K562 (cell line): ENCODE results near the gene GPR176. TPM values are rescaled to one million over a fixed set of nuclear protein-coding genes. Genes with fewer than 3 reads are reported as not detected.

Source experiments
- CBFA2T2 ChIP-seq: fragments of 450-650 bp; conservative IDR thresholded peaks from 2 replicates; pipeline ENCODE4 v1.6.1; 2017; ENCODE audit warnings: mild to moderate bottlenecking
- CEBPG ChIP-seq, 3 experiments: fragments of 200-800 bp in 1 of 3; sonication (Bioruptor generic) in 1 of 3; sonication (generic) in 1 of 3; formaldehyde crosslinking in 1 of 3; IDR thresholded peaks in 2 of 3; conservative IDR thresholded peaks in 1 of 3; 2 replicates each; pipeline versions ENCODE4 v1.6.1 to v1.8.0; 2016 to 2022; ENCODE audit warnings: missing compliant biosample characterization in 2 of 3, missing genetic modification characterization in 2 of 3, mild to moderate bottlenecking in 1 of 3, missing genetic modification reagents in 1 of 3
- CSDE1 ChIP-seq, 2 experiments: fragments of 450-650 bp; IDR thresholded peaks; 2 replicates each; pipeline ENCODE4 v1.6.1; 2016; ENCODE audit warnings: mild to moderate bottlenecking in 1 of 2
- DNMT1 ChIP-seq: fragments of 450-650 bp; IDR thresholded peaks from 2 replicates; pipeline ENCODE4 v1.6.1; 2016; ENCODE audit warnings: antibody characterized with exemption, mild to moderate bottlenecking
- FOS ChIP-seq: IDR thresholded peaks from 3 replicates; pipeline ENCODE4 v1.6.1; 2011; ENCODE audit not compliant: insufficient read length; ENCODE audit errors: extremely low read depth
- HDAC1 ChIP-seq, 2 experiments: fragments of 450-650 bp; IDR thresholded peaks; 2 replicates each; pipeline ENCODE4 v1.6.1; 2016 to 2017; ENCODE audit warnings: inconsistent platforms in 1 of 2, mild to moderate bottlenecking in 1 of 2, moderate library complexity in 1 of 2
- PHF8 ChIP-seq: fragments of 200-600 bp; sonication (generic); IDR thresholded peaks from 2 replicates; pipeline ENCODE4 v1.6.1; 2012; ENCODE audit warnings: mixed run types, mild to moderate bottlenecking, inconsistent platforms, low read length, moderate library complexity, borderline replicate concordance
- RAD51 ChIP-seq: fragments of 450-650 bp; IDR thresholded peaks from 2 replicates; pipeline ENCODE4 v1.7.1; 2016; ENCODE audit warnings: low read depth, mild to moderate bottlenecking, borderline replicate concordance
- RHOXF2B ChIP-seq: fragments of 250-450 bp; sonication (Bioruptor Pico); conservative IDR thresholded peaks from 2 replicates; pipeline ENCODE4 v1.5.1; 2021
- SIX5 ChIP-seq, 2 experiments: IDR thresholded peaks; 2 replicates each; pipeline ENCODE4 v1.6.1; 2011; ENCODE audit warnings: low read length in 2 of 2, borderline replicate concordance in 1 of 2, low read depth in 1 of 2, mild to moderate bottlenecking in 1 of 2, moderate library complexity in 1 of 2; ENCODE audit not compliant: insufficient read depth in 1 of 2
- SMAD2 ChIP-seq: fragments of 150-350 bp; IDR thresholded peaks from 2 replicates; pipeline ENCODE4 v1.6.1; 2014; ENCODE audit warnings: low read depth, mild to moderate bottlenecking, low read length
- TBL1XR1 ChIP-seq, 2 experiments: IDR thresholded peaks; 2 replicates each; pipeline ENCODE4 v1.6.1; 2012; ENCODE audit warnings: improper control_type of control experiment in 2 of 2, low read length in 2 of 2, mild to moderate bottlenecking in 1 of 2
- TCF7 ChIP-seq: sonication (generic); IDR thresholded peaks from 2 replicates; pipeline ENCODE4 v1.6.1; 2016; ENCODE audit warnings: antibody characterized with exemption, borderline replicate concordance
- TEAD4 ChIP-seq, 2 experiments: sonication (generic) in 1 of 2; formaldehyde crosslinking in 1 of 2; IDR thresholded peaks; 2 replicates each; pipeline versions ENCODE4 v1.6.1 to v1.8.0; 2012 to 2022; ENCODE audit warnings: borderline replicate concordance in 1 of 2, inconsistent platforms in 1 of 2, low read length in 1 of 2, mild to moderate bottlenecking in 1 of 2, missing genetic modification reagents in 1 of 2
- ZFPM2 ChIP-seq: fragments of 250-450 bp; sonication (Bioruptor Pico); IDR thresholded peaks from 2 replicates; pipeline ENCODE4 v1.5.1; 2022; ENCODE audit warnings: mild to moderate bottlenecking
- ZNF134 ChIP-seq: fragments of 250-450 bp; sonication (Bioruptor Pico); conservative IDR thresholded peaks from 2 replicates; pipeline ENCODE4 v1.4.0; 2020
- ZNF175 ChIP-seq: fragments of 200-800 bp; sonication (Bioruptor generic); IDR thresholded peaks from 2 replicates; pipeline ENCODE4 v1.6.1; 2016; ENCODE audit warnings: low read depth, mild to moderate bottlenecking, missing genetic modification characterization, missing compliant biosample characterization
- polyA plus RNA-seq, 8 experiments: library from polyadenylated mRNA; depleted of rRNA in 4 of 8; stranded (reverse) in 5 of 8; unstranded in 3 of 8; fragments of >200 nt; fragmentation: Nextera tagmentation in 2 of 8; fragmentation: Illumina TruSeq in 1 of 8; extraction: Ambion mirVana in 2 of 8; extraction: Trizol in 1 of 8; gene quantifications; 2 replicates each; pipeline versions ENCODE4 v1.2.1 to v1.2.3, GENCODE V29; 2011 to 2014; ENCODE audit warnings: inconsistent platforms in 1 of 8, missing spikeins in 1 of 8
- total RNA-seq, 7 experiments: library from RNA; depleted of rRNA in 6 of 7; stranded (reverse); fragments of >200 nt in 6 of 7; fragmentation: Illumina TruSeq in 2 of 7; extraction: Trizol in 2 of 7; gene quantifications; 2 replicates each; pipeline versions ENCODE4 v1.2.1 to v1.2.3, GENCODE V29; 2011 to 2021; ENCODE audit warnings: low replicate concordance in 1 of 7
- TF ChIP-seq, protein P1 (sequence below): fragments of 450-650 bp; IDR thresholded peaks from 2 replicates; pipeline ENCODE4 v1.6.1; 2017; ENCODE audit warnings: antibody characterized with exemption
- TF ChIP-seq, protein P2 (sequence below): fragments of 450-650 bp; formaldehyde crosslinking; IDR thresholded peaks from 2 replicates; pipeline ENCODE4 v1.4.0; 2020; ENCODE audit warnings: mild to moderate bottlenecking, mixed read lengths
- TF ChIP-seq, protein P3 (sequence below): fragments of 450-650 bp; conservative IDR thresholded peaks from 2 replicates; pipeline ENCODE4 v1.6.1; 2016; ENCODE audit warnings: missing genetic modification characterization, low read depth, mild to moderate bottlenecking, missing compliant biosample characterization, moderate library complexity
- TF ChIP-seq, protein P4 (sequence below): fragments of 200-400 bp; formaldehyde crosslinking; IDR thresholded peaks from 2 replicates; pipeline ENCODE4 v1.6.1; 2017; ENCODE audit warnings: mild to moderate bottlenecking, low read depth, low read length, moderate library complexity

The GPR176 gene
- total and polyA plus RNA-seq, 9 of the 15 experiments (the other 6 are each of a cell fraction or from before 2014, with no cell fraction given): 0.03 to 1.2 (median 0.76) TPM

GRCh38 chr15:39756806-39757522 is 163.1 kb downstream of the GPR176 start (continued):
- TF ChIP-seq, protein P1, sequence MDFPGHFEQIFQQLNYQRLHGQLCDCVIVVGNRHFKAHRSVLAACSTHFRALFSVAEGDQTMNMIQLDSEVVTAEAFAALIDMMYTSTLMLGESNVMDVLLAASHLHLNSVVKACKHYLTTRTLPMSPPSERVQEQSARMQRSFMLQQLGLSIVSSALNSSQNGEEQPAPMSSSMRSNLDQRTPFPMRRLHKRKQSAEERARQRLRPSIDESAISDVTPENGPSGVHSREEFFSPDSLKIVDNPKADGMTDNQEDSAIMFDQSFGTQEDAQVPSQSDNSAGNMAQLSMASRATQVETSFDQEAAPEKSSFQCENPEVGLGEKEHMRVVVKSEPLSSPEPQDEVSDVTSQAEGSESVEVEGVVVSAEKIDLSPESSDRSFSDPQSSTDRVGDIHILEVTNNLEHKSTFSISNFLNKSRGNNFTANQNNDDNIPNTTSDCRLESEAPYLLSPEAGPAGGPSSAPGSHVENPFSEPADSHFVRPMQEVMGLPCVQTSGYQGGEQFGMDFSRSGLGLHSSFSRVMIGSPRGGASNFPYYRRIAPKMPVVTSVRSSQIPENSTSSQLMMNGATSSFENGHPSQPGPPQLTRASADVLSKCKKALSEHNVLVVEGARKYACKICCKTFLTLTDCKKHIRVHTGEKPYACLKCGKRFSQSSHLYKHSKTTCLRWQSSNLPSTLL: no peak
- TF ChIP-seq, protein P2, sequence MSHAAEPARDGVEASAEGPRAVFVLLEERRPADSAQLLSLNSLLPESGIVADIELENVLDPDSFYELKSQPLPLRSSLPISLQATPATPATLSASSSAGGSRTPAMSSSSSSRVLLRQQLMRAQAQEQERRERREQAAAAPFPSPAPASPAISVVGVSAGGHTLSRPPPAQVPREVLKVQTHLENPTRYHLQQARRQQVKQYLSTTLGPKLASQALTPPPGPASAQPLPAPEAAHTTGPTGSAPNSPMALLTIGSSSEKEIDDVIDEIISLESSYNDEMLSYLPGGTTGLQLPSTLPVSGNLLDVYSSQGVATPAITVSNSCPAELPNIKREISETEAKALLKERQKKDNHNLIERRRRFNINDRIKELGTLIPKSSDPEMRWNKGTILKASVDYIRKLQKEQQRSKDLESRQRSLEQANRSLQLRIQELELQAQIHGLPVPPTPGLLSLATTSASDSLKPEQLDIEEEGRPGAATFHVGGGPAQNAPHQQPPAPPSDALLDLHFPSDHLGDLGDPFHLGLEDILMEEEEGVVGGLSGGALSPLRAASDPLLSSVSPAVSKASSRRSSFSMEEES (CRISPR knock-in tag): peak; percentile 87
- TF ChIP-seq ZNF175 (CRISPR knock-in tag) (no peak), CSDE1 (IDR thresholded peaks at IDR 0.05) (no peak), RAD51 (peak; percentile 55; the same call in 1 of the 2 replicates), PHF8 (no peak), SIX5 (IDR thresholded peaks at IDR 0.05; ENCODE audit: borderline replicate concordance in 1 of 2, insufficient read depth in 1 of 2, low read depth in 1 of 2, low read length in 2 of 2) (no peak), CEBPG (CRISPR knock-in tag; IDR thresholded peaks at IDR 0.05) (no peak), CEBPG (tag; conservative IDR thresholded peaks at IDR 0.05 in 1 of 2, IDR thresholded peaks at IDR 0.05 in 1 of 2) (no peak), ZNF134 (CRISPR knock-in tag) (no peak), TEAD4 (IDR thresholded peaks at IDR 0.05; ENCODE audit: low read length) (no peak), TEAD4 (CRISPR knock-in tag; IDR thresholded peaks at IDR 0.05; ENCODE audit: borderline replicate concordance) (no peak), RHOXF2B (CRISPR knock-in tag) (no peak), HDAC1 (IDR thresholded peaks at IDR 0.05) (no peak), CBFA2T2 (no peak), SMAD2 (no peak), TBL1XR1 (IDR thresholded peaks at IDR 0.05; ENCODE audit: low read length in 2 of 2) (no peak), ZFPM2 (no peak), TCF7 (no peak), FOS (no peak), DNMT1 (no peak)
- TF ChIP-seq, protein P3, sequence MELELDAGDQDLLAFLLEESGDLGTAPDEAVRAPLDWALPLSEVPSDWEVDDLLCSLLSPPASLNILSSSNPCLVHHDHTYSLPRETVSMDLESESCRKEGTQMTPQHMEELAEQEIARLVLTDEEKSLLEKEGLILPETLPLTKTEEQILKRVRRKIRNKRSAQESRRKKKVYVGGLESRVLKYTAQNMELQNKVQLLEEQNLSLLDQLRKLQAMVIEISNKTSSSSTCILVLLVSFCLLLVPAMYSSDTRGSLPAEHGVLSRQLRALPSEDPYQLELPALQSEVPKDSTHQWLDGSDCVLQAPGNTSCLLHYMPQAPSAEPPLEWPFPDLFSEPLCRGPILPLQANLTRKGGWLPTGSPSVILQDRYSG (tag): no peak
- TF ChIP-seq, protein P4, sequence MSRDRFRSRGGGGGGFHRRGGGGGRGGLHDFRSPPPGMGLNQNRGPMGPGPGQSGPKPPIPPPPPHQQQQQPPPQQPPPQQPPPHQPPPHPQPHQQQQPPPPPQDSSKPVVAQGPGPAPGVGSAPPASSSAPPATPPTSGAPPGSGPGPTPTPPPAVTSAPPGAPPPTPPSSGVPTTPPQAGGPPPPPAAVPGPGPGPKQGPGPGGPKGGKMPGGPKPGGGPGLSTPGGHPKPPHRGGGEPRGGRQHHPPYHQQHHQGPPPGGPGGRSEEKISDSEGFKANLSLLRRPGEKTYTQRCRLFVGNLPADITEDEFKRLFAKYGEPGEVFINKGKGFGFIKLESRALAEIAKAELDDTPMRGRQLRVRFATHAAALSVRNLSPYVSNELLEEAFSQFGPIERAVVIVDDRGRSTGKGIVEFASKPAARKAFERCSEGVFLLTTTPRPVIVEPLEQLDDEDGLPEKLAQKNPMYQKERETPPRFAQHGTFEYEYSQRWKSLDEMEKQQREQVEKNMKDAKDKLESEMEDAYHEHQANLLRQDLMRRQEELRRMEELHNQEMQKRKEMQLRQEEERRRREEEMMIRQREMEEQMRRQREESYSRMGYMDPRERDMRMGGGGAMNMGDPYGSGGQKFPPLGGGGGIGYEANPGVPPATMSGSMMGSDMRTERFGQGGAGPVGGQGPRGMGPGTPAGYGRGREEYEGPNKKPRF: no peak
- TF ChIP-seq, all 486 proteins: peak for 9
